WTC11 (cell line): Measurements from ENCODE around the gene MOCS1. TPM values are rescaled to one million over a fixed set of nuclear protein-coding genes. Genes with fewer than 3 reads are reported as not detected.

Source experiments
- ATAC-seq: fragments of 200-7000 bp; cut with Tn5 transposase; 2 replicates; pipeline ENCODE4 v1.10.0; 2021; ENCODE audit warnings: mild to moderate bottlenecking, moderate library complexity
- CTCF ChIA-PET: fragments of 300-600 bp; sonication (Branson Sonifier 250); formaldehyde crosslinking; loops from one replicate; lab custom pipeline; 2021; ENCODE audit warnings: antibody characterized with exemption; lab: Charles Lee
- POLR2A ChIA-PET: fragments of 350-600 bp; sonication (Branson Sonifier 250); formaldehyde crosslinking; loops from one replicate; lab custom pipeline; 2021; ENCODE audit warnings: antibody characterized with exemption; lab: Charles Lee
- DNase-seq: peaks from one replicate; pipeline ENCODE4 v3.0.0; 2021; ENCODE audit warnings: low spot score
- H3K27ac Mint-ChIP-seq: 2 replicates; pipeline ENCODE4 v1.8.0; 2021; ENCODE audit warnings: mixed read lengths
- H3K27me3 Mint-ChIP-seq: 2 replicates; pipeline ENCODE4 v1.8.0; 2021; ENCODE audit warnings: low read depth, mild to moderate bottlenecking, moderate library complexity, mixed read lengths
- H3K36me3 Mint-ChIP-seq: 2 replicates; pipeline ENCODE4 v1.8.0; 2021; ENCODE audit warnings: mixed read lengths
- H3K4me1 Mint-ChIP-seq: 2 replicates; pipeline ENCODE4 v1.8.0; 2022; ENCODE audit warnings: mixed read lengths
- H3K4me3 Mint-ChIP-seq: 2 replicates; pipeline ENCODE4 v1.8.0; 2021; ENCODE audit warnings: mild to moderate bottlenecking, moderate library complexity, mixed read lengths
- H3K9me3 Mint-ChIP-seq: 2 replicates; pipeline ENCODE4 v1.8.0; 2021; ENCODE audit warnings: mixed read lengths
- ATF1 ChIP-seq: sonication (generic); formaldehyde crosslinking; IDR thresholded peaks from 2 replicates; pipeline ENCODE4 v1.8.1; 2023; ENCODE audit warnings: mild to moderate bottlenecking, moderate library complexity, missing genetic modification reagents
- CBFB ChIP-seq: sonication (generic); formaldehyde crosslinking; IDR thresholded peaks from 2 replicates; pipeline ENCODE4 v1.8.1; 2022; ENCODE audit warnings: mild to moderate bottlenecking, low read depth, missing genetic modification reagents
- CDX4 ChIP-seq: fragments of 250-450 bp; sonication (Bioruptor Pico); IDR thresholded peaks from 2 replicates; pipeline ENCODE4 v1.9.0; 2021; ENCODE audit warnings: moderate library complexity, mild to moderate bottlenecking, inconsistent platforms, borderline replicate concordance
- ELF4 ChIP-seq: sonication (generic); formaldehyde crosslinking; IDR thresholded peaks from 2 replicates; pipeline ENCODE4 v1.8.1; 2022; ENCODE audit warnings: low read depth, mild to moderate bottlenecking, moderate library complexity, missing genetic modification reagents
- FOXJ3 ChIP-seq: sonication (generic); formaldehyde crosslinking; IDR thresholded peaks from 2 replicates; pipeline ENCODE4 v1.9.0; 2021; ENCODE audit warnings: missing genetic modification reagents, mild to moderate bottlenecking, borderline replicate concordance
- FOXP1 ChIP-seq: sonication (generic); formaldehyde crosslinking; IDR thresholded peaks from 2 replicates; pipeline ENCODE4 v1.8.0; 2022; ENCODE audit warnings: missing genetic modification reagents, mild to moderate bottlenecking, moderate library complexity, borderline replicate concordance
- GABPB1 ChIP-seq: sonication (generic); formaldehyde crosslinking; IDR thresholded peaks from 2 replicates; pipeline ENCODE4 v1.8.1; 2023; ENCODE audit warnings: mild to moderate bottlenecking, missing genetic modification reagents
- SP1 ChIP-seq: sonication (generic); formaldehyde crosslinking; conservative IDR thresholded peaks from 2 replicates; pipeline ENCODE4 v1.8.1; 2022; ENCODE audit warnings: missing genetic modification reagents
- TEAD4 ChIP-seq: sonication (generic); formaldehyde crosslinking; IDR thresholded peaks from 2 replicates; pipeline ENCODE4 v1.8.0; 2022; ENCODE audit warnings: mild to moderate bottlenecking, missing genetic modification reagents
- ZNF121 ChIP-seq: sonication (generic); formaldehyde crosslinking; IDR thresholded peaks from 2 replicates; pipeline ENCODE4 v1.8.0; 2023; ENCODE audit warnings: missing genetic modification reagents
- ZNF532 ChIP-seq: fragments of 250-450 bp; sonication (Bioruptor Pico); IDR thresholded peaks from 2 replicates; pipeline ENCODE4 v1.9.0; 2021; ENCODE audit warnings: mild to moderate bottlenecking, borderline replicate concordance
- total RNA-seq: library from RNA; stranded (reverse); gene quantifications from 3 replicates; pipeline ENCODE4 v1.2.3, GENCODE V29; 2021
- TF ChIP-seq, protein P1 (sequence below): sonication (generic); formaldehyde crosslinking; IDR thresholded peaks from 2 replicates; pipeline ENCODE4 v1.8.1; 2022; ENCODE audit warnings: low read depth, missing genetic modification reagents, borderline replicate concordance
- TF ChIP-seq, protein P2 (sequence below): sonication (generic); formaldehyde crosslinking; IDR thresholded peaks from 2 replicates; pipeline ENCODE4 v1.8.0; 2023; ENCODE audit warnings: missing genetic modification reagents, mild to moderate bottlenecking, borderline replicate concordance
- TF ChIP-seq, protein P3 (sequence below): fragments of 250-450 bp; sonication (Bioruptor Pico); conservative IDR thresholded peaks from 2 replicates; pipeline ENCODE4 v1.9.0; 2021; ENCODE audit warnings: mild to moderate bottlenecking
- TF ChIP-seq, protein P4 (sequence below): fragments of 250-450 bp; sonication (Bioruptor Pico); IDR thresholded peaks from 2 replicates; pipeline ENCODE4 v1.9.0; 2021; ENCODE audit warnings: mild to moderate bottlenecking

The MOCS1 gene
- total RNA-seq, 1 experiment from 2014 or later: 18.5 TPM

DNA sequence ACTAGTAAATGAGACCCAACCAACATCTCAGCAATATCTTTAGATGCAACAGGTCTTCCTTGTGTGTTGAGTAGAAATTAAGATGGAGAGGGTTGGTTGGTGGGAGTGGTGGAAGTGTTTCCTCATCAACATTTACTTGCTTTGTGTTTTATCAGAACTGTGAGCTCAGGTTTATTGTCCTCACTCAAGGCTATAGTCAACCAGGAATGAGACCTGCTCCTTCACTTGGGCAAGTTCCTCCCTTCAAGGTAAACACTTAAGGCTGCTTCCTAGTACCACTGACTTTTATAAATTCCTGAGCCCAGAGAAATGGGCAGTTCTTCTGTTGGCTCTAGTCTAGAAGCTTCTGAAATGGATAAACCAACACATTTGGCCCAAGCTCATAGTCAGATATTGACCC, 48.9 kb upstream of the MOCS1 start (continued):
- TF ChIP-seq ZNF121 (CRISPR knock-in tag) (no peak), ZNF532 (CRISPR knock-in tag) (no peak), GABPB1 (CRISPR knock-in tag) (no peak)
- TF ChIP-seq, all 79 proteins: peak for 0

- Mint-ChIP-seq H3K4me1 (peaks cover 7% of the 10 kb centered on the region), H3K36me3 (no peaks in the 10 kb centered on the region), H3K9me3 (peaks cover 3% of the 10 kb centered on the region), H3K27ac (no peak overlapping the region), H3K4me3 (no peak overlapping the region), H3K27me3 (no peaks in the 10 kb centered on the region)
- CTCF ChIA-PET: interaction anchor here (1.0 to 1.6 kb wide), 2 partner anchors 327 to 348 kb away, joined by 3 to 4 read pairs; no protein-coding TSS in a partner anchor
- POLR2A ChIA-PET: interaction anchor here (0.6 kb wide), 1 partner anchor 30 kb away, joined by 3 read pairs; no protein-coding TSS in a partner anchor
- ATAC-seq (no peak), DNase-seq (no peak)
- TF ChIP-seq ELF4 (CRISPR knock-in tag): no peak
- TF ChIP-seq TEAD4 (CRISPR knock-in tag): no peak
- TF ChIP-seq, protein P1, sequence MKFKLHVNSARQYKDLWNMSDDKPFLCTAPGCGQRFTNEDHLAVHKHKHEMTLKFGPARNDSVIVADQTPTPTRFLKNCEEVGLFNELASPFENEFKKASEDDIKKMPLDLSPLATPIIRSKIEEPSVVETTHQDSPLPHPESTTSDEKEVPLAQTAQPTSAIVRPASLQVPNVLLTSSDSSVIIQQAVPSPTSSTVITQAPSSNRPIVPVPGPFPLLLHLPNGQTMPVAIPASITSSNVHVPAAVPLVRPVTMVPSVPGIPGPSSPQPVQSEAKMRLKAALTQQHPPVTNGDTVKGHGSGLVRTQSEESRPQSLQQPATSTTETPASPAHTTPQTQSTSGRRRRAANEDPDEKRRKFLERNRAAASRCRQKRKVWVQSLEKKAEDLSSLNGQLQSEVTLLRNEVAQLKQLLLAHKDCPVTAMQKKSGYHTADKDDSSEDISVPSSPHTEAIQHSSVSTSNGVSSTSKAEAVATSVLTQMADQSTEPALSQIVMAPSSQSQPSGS (CRISPR knock-in tag): no peak
- TF ChIP-seq SP1: no peak
- TF ChIP-seq ATF1: no peak
- no peak for TF ChIP-seq FOXJ3 (CRISPR knock-in tag)
- TF ChIP-seq, protein P2, sequence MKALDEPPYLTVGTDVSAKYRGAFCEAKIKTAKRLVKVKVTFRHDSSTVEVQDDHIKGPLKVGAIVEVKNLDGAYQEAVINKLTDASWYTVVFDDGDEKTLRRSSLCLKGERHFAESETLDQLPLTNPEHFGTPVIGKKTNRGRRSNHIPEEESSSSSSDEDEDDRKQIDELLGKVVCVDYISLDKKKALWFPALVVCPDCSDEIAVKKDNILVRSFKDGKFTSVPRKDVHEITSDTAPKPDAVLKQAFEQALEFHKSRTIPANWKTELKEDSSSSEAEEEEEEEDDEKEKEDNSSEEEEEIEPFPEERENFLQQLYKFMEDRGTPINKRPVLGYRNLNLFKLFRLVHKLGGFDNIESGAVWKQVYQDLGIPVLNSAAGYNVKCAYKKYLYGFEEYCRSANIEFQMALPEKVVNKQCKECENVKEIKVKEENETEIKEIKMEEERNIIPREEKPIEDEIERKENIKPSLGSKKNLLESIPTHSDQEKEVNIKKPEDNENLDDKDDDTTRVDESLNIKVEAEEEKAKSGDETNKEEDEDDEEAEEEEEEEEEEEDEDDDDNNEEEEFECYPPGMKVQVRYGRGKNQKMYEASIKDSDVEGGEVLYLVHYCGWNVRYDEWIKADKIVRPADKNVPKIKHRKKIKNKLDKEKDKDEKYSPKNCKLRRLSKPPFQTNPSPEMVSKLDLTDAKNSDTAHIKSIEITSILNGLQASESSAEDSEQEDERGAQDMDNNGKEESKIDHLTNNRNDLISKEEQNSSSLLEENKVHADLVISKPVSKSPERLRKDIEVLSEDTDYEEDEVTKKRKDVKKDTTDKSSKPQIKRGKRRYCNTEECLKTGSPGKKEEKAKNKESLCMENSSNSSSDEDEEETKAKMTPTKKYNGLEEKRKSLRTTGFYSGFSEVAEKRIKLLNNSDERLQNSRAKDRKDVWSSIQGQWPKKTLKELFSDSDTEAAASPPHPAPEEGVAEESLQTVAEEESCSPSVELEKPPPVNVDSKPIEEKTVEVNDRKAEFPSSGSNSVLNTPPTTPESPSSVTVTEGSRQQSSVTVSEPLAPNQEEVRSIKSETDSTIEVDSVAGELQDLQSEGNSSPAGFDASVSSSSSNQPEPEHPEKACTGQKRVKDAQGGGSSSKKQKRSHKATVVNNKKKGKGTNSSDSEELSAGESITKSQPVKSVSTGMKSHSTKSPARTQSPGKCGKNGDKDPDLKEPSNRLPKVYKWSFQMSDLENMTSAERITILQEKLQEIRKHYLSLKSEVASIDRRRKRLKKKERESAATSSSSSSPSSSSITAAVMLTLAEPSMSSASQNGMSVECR (CRISPR knock-in tag): no peak
- no peak for TF ChIP-seq CDX4 (CRISPR knock-in tag)
- TF ChIP-seq CBFB (CRISPR knock-in tag): no peak
- TF ChIP-seq, protein P3, sequence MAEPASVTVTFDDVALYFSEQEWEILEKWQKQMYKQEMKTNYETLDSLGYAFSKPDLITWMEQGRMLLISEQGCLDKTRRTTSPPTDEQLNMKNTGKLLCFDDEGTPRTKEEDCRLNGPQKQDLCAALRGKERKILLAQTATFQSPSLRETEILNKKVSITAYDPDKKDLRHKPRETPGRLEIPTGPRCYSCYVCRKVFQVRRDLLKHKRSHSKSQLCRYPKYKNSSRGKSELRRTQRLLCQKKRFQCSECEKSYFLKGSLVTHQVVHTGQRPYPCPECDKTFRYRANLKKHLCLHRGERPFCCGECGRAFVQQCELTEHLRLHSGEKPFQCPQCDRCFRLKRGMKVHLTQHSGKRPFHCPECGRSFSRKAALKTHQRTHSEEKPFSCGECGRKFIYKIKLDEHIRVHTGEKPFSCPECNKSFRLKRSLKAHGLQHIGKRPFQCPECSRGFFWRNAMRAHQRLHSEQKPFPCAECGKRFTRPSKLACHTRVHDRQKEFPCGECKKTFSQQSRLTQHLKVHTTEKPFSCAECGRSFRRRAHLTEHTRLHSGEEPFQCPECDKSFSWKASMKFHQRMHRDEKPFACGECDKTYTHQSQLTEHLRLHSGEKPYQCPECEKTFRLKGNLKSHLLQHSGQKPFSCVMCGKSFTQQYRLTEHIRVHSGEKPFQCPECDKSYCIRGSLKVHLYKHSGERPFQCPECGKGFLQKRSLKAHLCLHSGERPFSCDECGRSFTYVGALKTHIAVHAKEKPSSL: no peak
- TF ChIP-seq, protein P4, sequence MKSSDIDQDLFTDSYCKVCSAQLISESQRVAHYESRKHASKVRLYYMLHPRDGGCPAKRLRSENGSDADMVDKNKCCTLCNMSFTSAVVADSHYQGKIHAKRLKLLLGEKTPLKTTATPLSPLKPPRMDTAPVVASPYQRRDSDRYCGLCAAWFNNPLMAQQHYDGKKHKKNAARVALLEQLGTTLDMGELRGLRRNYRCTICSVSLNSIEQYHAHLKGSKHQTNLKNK (CRISPR knock-in tag): no peak
- no peak for TF ChIP-seq FOXP1
Measured at GRCh38 chr6:39982720-39983119, 48.5 kb upstream of the MOCS1 start.
